B cell (primary cell): ENCODE results near the gene RBM22.

ENCODE experiments used
- CTCF ChIP-seq: fragments of 200-600 bp; IDR thresholded peaks from one replicate; pipeline ENCODE4 v1.8.0; 2022; ENCODE audit warnings: antibody characterized with exemption, mild to moderate bottlenecking
- EZH2 ChIP-seq: IDR thresholded peaks from 2 replicates; pipeline ENCODE4 v1.6.1; 2012; ENCODE audit warnings: borderline replicate concordance, low read depth, mild to moderate bottlenecking, moderate library complexity, low read length; ENCODE audit not compliant: insufficient read depth, poor library complexity, severe bottlenecking

DNA sequence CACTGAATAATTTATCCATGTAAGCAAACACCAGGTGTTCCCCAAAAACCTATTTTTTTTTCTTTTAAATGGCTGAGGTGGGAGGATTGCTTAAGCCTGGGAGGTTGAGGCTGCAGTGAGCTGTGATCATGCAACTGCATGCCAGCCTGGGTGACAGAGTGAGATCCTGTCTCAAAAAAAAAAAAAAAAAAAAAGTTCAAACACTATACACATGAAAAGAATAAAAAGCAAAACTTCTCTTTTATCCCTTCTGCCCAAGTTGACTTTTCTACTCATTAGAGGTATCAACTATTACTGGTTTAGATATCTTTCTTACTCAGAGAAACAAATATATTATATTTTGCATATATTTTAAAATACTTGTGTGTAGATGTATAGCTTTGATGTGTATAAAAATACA lies 40.1 kb upstream of the RBM22 start:
- TF ChIP-seq CTCF (no peak), EZH2 (no peak)
